ENCODE measurements around the gene TMEM132D. TPM values are rescaled to one million over a fixed set of nuclear protein-coding genes. Genes with fewer than 3 reads are reported as not detected.

TMEM132D gene
- polyA plus RNA-seq, 1 donor from 2014 or later = 1.3 TPM

DNA sequence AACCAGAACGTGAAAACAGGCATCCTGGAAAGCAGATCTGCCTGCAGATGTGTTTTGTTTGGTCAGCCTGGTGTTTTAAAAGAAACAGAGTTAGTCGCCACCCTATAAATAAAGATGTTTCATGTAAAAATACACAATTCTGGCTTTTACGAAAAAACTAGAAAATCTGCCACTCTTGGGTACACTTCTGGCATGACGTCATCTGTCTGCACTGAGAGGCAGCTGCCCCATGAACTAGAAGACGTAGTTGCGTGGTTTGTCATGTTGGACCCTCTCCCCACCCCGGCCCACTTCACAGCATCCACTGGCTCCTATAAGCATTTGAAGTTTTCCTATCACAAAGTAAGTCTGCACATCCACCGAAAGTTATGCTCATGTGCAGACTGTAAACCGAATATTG lies 658.1 kb downstream of the TMEM132D start:
- Histone ChIP-seq H3K36me3 (ENCODE audit: insufficient read depth, low read length) (no peaks in the 10 kb centered on the region), H3K4me2 (ENCODE audit: low read length) (no peak overlapping the region)
- TF ChIP-seq SMC3 (conservative IDR thresholded peaks at IDR 0.05; ENCODE audit: poor library complexity) = no peak
- TF ChIP-seq, protein P1, sequence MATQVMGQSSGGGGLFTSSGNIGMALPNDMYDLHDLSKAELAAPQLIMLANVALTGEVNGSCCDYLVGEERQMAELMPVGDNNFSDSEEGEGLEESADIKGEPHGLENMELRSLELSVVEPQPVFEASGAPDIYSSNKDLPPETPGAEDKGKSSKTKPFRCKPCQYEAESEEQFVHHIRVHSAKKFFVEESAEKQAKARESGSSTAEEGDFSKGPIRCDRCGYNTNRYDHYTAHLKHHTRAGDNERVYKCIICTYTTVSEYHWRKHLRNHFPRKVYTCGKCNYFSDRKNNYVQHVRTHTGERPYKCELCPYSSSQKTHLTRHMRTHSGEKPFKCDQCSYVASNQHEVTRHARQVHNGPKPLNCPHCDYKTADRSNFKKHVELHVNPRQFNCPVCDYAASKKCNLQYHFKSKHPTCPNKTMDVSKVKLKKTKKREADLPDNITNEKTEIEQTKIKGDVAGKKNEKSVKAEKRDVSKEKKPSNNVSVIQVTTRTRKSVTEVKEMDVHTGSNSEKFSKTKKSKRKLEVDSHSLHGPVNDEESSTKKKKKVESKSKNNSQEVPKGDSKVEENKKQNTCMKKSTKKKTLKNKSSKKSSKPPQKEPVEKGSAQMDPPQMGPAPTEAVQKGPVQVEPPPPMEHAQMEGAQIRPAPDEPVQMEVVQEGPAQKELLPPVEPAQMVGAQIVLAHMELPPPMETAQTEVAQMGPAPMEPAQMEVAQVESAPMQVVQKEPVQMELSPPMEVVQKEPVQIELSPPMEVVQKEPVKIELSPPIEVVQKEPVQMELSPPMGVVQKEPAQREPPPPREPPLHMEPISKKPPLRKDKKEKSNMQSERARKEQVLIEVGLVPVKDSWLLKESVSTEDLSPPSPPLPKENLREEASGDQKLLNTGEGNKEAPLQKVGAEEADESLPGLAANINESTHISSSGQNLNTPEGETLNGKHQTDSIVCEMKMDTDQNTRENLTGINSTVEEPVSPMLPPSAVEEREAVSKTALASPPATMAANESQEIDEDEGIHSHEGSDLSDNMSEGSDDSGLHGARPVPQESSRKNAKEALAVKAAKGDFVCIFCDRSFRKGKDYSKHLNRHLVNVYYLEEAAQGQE (IDR thresholded peaks at IDR 0.05; ENCODE audit: borderline replicate concordance) = no peak
- TF ChIP-seq RAD21 (conservative IDR thresholded peaks at IDR 0.05) = no peak
- no peak for TF ChIP-seq EP300 (conservative IDR thresholded peaks at IDR 0.05; ENCODE audit: poor library complexity, severe bottlenecking)
- no peak for TF ChIP-seq EZH2 (IDR thresholded peaks at IDR 0.05; ENCODE audit: borderline replicate concordance, insufficient read depth, low read length, poor library complexity, severe bottlenecking)
- TF ChIP-seq, protein P2, sequence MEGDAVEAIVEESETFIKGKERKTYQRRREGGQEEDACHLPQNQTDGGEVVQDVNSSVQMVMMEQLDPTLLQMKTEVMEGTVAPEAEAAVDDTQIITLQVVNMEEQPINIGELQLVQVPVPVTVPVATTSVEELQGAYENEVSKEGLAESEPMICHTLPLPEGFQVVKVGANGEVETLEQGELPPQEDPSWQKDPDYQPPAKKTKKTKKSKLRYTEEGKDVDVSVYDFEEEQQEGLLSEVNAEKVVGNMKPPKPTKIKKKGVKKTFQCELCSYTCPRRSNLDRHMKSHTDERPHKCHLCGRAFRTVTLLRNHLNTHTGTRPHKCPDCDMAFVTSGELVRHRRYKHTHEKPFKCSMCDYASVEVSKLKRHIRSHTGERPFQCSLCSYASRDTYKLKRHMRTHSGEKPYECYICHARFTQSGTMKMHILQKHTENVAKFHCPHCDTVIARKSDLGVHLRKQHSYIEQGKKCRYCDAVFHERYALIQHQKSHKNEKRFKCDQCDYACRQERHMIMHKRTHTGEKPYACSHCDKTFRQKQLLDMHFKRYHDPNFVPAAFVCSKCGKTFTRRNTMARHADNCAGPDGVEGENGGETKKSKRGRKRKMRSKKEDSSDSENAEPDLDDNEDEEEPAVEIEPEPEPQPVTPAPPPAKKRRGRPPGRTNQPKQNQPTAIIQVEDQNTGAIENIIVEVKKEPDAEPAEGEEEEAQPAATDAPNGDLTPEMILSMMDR (IDR thresholded peaks at IDR 0.05; ENCODE audit: poor library complexity, severe bottlenecking) = no peak
- no peak for TF ChIP-seq TAF1 (IDR thresholded peaks at IDR 0.05; ENCODE audit: low read depth)
- no peak for TF ChIP-seq MXI1 (conservative IDR thresholded peaks at IDR 0.05; ENCODE audit: poor library complexity, severe bottlenecking)
- no peak for TF ChIP-seq POLR2AphosphoS5 (IDR thresholded peaks at IDR 0.05)

DNA sequence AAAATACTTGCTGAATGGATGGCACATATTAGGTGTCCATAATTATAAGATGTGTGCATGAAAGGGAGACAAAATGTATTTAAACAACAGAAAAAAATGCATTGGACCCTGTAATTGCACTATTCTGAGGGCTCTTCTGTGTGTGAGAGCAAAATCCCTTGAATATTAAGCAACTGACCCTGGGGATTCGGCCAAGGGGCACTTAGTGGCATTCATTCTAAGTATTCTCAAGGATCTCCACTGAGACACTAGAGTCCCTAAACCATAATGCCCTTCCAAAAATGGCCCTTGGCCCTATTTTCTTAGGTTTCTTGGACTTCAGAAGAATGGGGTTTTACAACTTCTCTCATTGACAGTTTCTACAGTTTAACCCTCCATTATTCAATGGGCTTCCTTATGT lies 662.0 kb downstream of the TMEM132D start:
- Histone ChIP-seq H4K20me1 (ENCODE audit: insufficient read depth) (no peaks in the 10 kb centered on the region), H3K9me3 (ENCODE audit: low read length) (no peaks in the 10 kb centered on the region), H3F3A (ENCODE audit: insufficient read depth, low read length, poor library complexity, severe bottlenecking) (no peaks in the 10 kb centered on the region), H3K79me2 (replicated peaks; ENCODE audit: insufficient read depth, low read length) (no peaks in the 10 kb centered on the region), H3K9me2 (ENCODE audit: insufficient read depth, low read length) (no peaks in the 10 kb centered on the region), H3K9ac (ENCODE audit: low read length) (no peak overlapping the region), H3K27ac (ENCODE audit: low read length) (no peak overlapping the region), H3K4me3 (ENCODE audit: low read length) (no peak overlapping the region), H3K4me2 (ENCODE audit: low read length) (no peak overlapping the region), H3K36me3 (ENCODE audit: insufficient read depth, low read length) (no peaks in the 10 kb centered on the region), H3K27me3 (ENCODE audit: insufficient read depth, low read depth, low read length) (no peaks in the 10 kb centered on the region), H2AFZ (ENCODE audit: low read depth, low read length) (no peak overlapping the region)
- no peak for TF ChIP-seq POLR2AphosphoS5 (IDR thresholded peaks at IDR 0.05)
- TF ChIP-seq, protein P2 (IDR thresholded peaks at IDR 0.05; ENCODE audit: poor library complexity, severe bottlenecking) = no peak
- TF ChIP-seq EP300 (conservative IDR thresholded peaks at IDR 0.05; ENCODE audit: poor library complexity, severe bottlenecking) = no peak
- TF ChIP-seq SMC3 (conservative IDR thresholded peaks at IDR 0.05; ENCODE audit: poor library complexity) = no peak
- TF ChIP-seq MXI1 (conservative IDR thresholded peaks at IDR 0.05; ENCODE audit: poor library complexity, severe bottlenecking) = no peak
- TF ChIP-seq TAF1 (IDR thresholded peaks at IDR 0.05; ENCODE audit: low read depth) = no peak
- TF ChIP-seq RAD21 (conservative IDR thresholded peaks at IDR 0.05) = no peak
- TF ChIP-seq, protein P1 (IDR thresholded peaks at IDR 0.05; ENCODE audit: borderline replicate concordance) = no peak
- TF ChIP-seq EZH2 (IDR thresholded peaks at IDR 0.05; ENCODE audit: borderline replicate concordance, insufficient read depth, low read length, poor library complexity, severe bottlenecking) = no peak

More for the DNA sequence above, 658.1 kb downstream of the TMEM132D start:
- no peak overlapping the region for H3K9ac ChIP-seq (ENCODE audit: low read length)
- no peaks in the 10 kb centered on the region for H3F3A ChIP-seq (ENCODE audit: insufficient read depth, low read length, poor library complexity, severe bottlenecking)
- no peaks in the 10 kb centered on the region for H3K9me3 ChIP-seq (ENCODE audit: low read length)
- H3K27me3 ChIP-seq (ENCODE audit: insufficient read depth, low read depth, low read length) = no peaks in the 10 kb centered on the region
- H3K4me3 ChIP-seq (ENCODE audit: low read length) = no peak overlapping the region
- no peaks in the 10 kb centered on the region for H4K20me1 ChIP-seq (ENCODE audit: insufficient read depth)
- H3K27ac ChIP-seq (ENCODE audit: low read length) = no peak overlapping the region
- no peaks in the 10 kb centered on the region for H3K79me2 ChIP-seq (replicated peaks; ENCODE audit: insufficient read depth, low read length)
- H3K9me2 ChIP-seq (ENCODE audit: insufficient read depth, low read length) = no peaks in the 10 kb centered on the region
- H2AFZ ChIP-seq (ENCODE audit: low read depth, low read length) = no peak overlapping the region

Measured in neural cell (in vitro differentiated cells).